Occipital lobe (tissue), 2 donors: ENCODE data around the gene MRGPRX4. TPM values are rescaled to one million over a fixed set of nuclear protein-coding genes. Genes with fewer than 3 reads are reported as not detected.

Experiments used
- DNase-seq: peaks from one replicate; lab custom pipeline; 2025; lab: John Stamatoyannopoulos, UW
- total RNA-seq: library from RNA; depleted of rRNA; stranded (reverse); fragments of >200 nt; gene quantifications from one replicate; pipeline ENCODE4 v1.2.3, GENCODE V29; 2014

MRGPRX4 gene
- total RNA-seq, 1 donor from 2014 or later, result not detected

DNA sequence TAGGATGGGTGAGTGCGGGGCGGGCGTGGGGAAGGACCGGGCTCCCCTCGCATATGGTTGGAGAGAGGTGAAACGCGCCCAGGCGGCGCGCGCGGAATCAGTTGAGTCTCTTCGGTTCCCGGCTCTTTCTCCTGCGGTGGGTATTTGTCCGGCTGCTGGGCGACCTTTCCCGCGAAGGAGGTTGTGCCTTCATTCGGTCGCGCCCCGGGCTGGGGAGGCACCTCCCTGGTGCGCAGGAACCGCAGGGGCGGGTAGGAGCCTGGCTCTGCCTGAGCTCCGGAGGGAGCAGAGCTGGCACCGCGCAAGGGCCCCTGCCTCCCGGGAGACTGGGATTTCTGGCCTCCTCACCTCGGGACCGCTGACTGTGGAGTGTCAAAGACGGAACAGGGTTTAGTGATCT is 36.4 kb downstream of the MRGPRX4 start:
- DNase-seq, result no peak

- DNase-seq, result no peak
Observed at GRCh38 chr11:18221274-18221876, 48.7 kb downstream of the MRGPRX4 start.

GRCh38 chr11:18222814-18223421 is 50.3 kb downstream of the MRGPRX4 start:
- DNase-seq, result no peak

Other genes with a start within 250 kb of the MRGPRX4 start
- 45.5 TPM for gene SERGEF, start 159.8 kb upstream of the MRGPRX4 start, total RNA-seq
- 0.47 TPM for gene TPH1, start 126.6 kb upstream of the MRGPRX4 start, total RNA-seq
- 31.4 TPM for gene SAAL1, start 66.8 kb upstream of the MRGPRX4 start, total RNA-seq
- not detected for gene MRGPRX3, start 40.3 kb upstream of the MRGPRX4 start, total RNA-seq
- gene SAA4, start 64.0 kb downstream of the MRGPRX4 start, total RNA-seq, result not detected
- gene SAA2, start 75.8 kb downstream of the MRGPRX4 start, total RNA-seq, result 0.31 TPM
- gene SAA1, start 93.4 kb downstream of the MRGPRX4 start, total RNA-seq, result not detected
- 126 TPM for gene HPS5, start 149.3 kb downstream of the MRGPRX4 start, total RNA-seq
- 84.2 TPM for gene GTF2H1, start 149.7 kb downstream of the MRGPRX4 start, total RNA-seq
- gene LDHA, start 221.7 kb downstream of the MRGPRX4 start, total RNA-seq, result 119 TPM
- not detected for gene LDHC, start 239.5 kb downstream of the MRGPRX4 start, total RNA-seq